22Rv1 (cell line): ENCODE results near the gene MAGEA11.
"Not testable (repeated sequence)": the region's sequence is repeated elsewhere in the genome, so short reads cannot be mapped to it uniquely, and the experiment has no call there.

Source experiments
- H3K27ac ChIP-seq: fragments of 450-650 bp; 2 replicates; pipeline ENCODE4 v1.5.1; 2017
- CTCF ChIP-seq: fragments of 450-650 bp; IDR thresholded peaks from 2 replicates; pipeline ENCODE4 v1.5.1; 2017; ENCODE audit warnings: mild to moderate bottlenecking
- ZFX ChIP-seq: fragments of 450-650 bp; IDR thresholded peaks from 2 replicates; pipeline ENCODE4 v1.6.1; 2017; ENCODE audit warnings: antibody characterized with exemption, borderline replicate concordance

Gene MAGEA11

GRCh38 chrX:149713279-149714050 lies 1.6 kb downstream of the MAGEA11 start:
- TF ChIP-seq CTCF (no peak), ZFX (no peak)

GRCh38 chrX:149715468-149715867 lies 3.6 kb downstream of the MAGEA11 start:
- no peak overlapping the region for H3K27ac ChIP-seq
- TF ChIP-seq ZFX (no peak), CTCF (no peak)

More at GRCh38 chrX:149713279-149714050, 1.6 kb downstream of the MAGEA11 start:
- H3K27ac ChIP-seq = no peak overlapping the region

GRCh38 chrX:149716632-149717031 lies 4.8 kb downstream of the MAGEA11 start:
- H3K27ac ChIP-seq = no peak overlapping the region
- TF ChIP-seq CTCF (no peak), ZFX (no peak)

GRCh38 chrX:149717803-149718202 lies 5.9 kb downstream of the MAGEA11 start:
- TF ChIP-seq CTCF (no peak), ZFX (no peak)
- no peak overlapping the region for H3K27ac ChIP-seq

GRCh38 chrX:149718757-149719156 lies 6.9 kb downstream of the MAGEA11 start:
- TF ChIP-seq ZFX (no peak), CTCF (no peak)
- no peak overlapping the region for H3K27ac ChIP-seq

GRCh38 chrX:149720021-149720689 lies 8.3 kb downstream of the MAGEA11 start:
- no peak for TF ChIP-seq ZFX
- no peak for TF ChIP-seq CTCF
- H3K27ac ChIP-seq = no peak overlapping the region

- H3K27ac ChIP-seq = not testable (repeated sequence)
These were observed 9.4 kb downstream of the MAGEA11 start for GRCh38 chrX:149721241-149721640.
